Measurements from ENCODE around the gene CNPY2. TPM values are rescaled to one million over a fixed set of nuclear protein-coding genes. Genes with fewer than 3 reads are reported as not detected.
A peak's percentile ranks its signal among the peaks of the same experiment; 100 is the strongest.
"Not testable (repeated sequence)": the region's sequence is repeated elsewhere in the genome, so short reads cannot be mapped to it uniquely, and the experiment has no call there.

Gene CNPY2
- total and polyA plus RNA-seq, 5 donors from 2014 or later = 47.6 to 166 (median 153) TPM

DNA sequence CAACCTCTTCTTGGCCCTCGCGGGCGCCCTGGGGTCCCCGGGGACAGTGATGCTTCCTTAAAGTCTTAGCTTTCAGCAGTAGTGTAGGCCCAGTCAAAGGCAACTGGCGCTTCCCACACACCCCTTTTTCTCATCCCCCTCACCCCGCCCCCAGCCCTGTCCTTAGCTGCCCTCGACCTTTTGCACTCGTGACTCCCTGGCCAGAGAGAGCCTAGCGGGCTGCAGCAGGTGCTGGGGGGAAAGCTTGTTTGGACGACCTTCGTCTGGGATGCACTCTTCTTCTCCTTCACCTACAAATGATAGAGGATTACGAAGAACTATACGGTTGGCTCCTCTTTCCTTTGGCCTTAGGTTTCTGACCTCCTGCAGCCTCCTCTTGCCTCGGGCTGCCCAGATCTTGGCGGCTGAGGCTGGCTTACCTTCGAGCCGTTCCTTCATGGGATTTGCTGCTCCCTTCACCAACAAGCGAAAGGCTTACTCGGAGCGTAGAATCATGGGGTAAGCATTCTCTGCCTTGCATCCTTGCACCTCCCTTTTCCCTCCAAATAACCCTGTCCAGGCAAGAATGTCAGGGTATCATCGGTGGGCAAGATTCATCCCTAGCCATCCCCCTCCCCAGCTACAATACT is 48.2 kb downstream of the CNPY2 start:
- H3K36me3 ChIP-seq (ENCODE audit: control insufficient read depth, insufficient read depth, low read length) = peaks cover 19% of the 10 kb centered on the region
- H3K36me3 Mint-ChIP-seq = peaks cover 1% of the 10 kb centered on the region

DNA sequence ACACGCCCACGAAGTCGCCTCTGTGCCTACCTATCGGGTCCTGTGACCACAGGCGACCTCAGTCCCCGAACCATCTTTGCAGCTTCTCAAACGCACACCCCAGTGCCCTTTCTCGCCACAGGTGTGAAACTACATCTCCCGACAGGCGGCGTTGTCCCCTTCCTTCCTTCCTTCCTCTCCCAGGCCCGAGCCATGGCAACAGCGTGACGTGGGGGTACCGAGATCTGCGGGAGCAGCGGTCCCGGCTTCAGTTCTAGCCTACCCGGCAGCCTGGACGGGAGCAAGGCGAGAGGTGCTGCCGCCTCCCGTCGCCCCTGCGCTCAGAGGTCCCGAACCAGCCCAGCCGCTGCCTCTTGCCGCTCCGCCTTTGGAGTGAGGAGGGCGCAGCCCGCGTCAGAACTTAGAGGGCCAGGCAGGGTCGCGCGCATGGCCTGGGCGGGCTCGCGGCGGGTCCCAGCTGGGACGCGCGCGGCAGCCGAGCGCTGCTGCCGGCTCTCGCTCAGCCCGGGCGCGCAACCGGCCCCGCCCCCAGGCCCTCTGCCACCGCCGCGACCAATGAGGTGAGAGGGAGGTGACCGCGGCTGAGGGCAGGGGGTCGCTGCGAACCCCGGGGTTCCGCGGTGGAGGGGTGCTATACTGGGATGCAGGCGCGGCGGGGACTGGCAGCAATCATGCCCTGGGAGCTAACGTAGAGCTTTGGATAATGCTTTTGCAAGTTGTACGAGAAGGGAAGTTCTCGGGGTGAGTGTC is 48.9 kb downstream of the CNPY2 start, which contains the start of gene COQ10A:
Gene COQ10A, plus strand, starts transcription at position 250 of the 750 bp plus-strand sequence. Its CDS starts 177 bp downstream, at position 427.
- ATAC-seq (ENCODE audit: low read depth in 2 of 2) (peak; percentile 88 to 89), DNase-seq (peak; percentile 89 to 92 (median 91))
- Histone ChIP-seq H3K36me3 (ENCODE audit: control insufficient read depth, insufficient read depth, low read length) (peaks cover 16% of the 10 kb centered on the region), H3K4me3 (ENCODE audit: low read depth, low read length) (peak within 1 kb of the TSS; percentile 86), H3K27me3 (ENCODE audit: control insufficient read depth, insufficient read depth, low read length) (no peaks in the 10 kb centered on the region), H3K9me3 (ENCODE audit: control insufficient read depth in 2 of 2, low read length in 2 of 2) (no peaks in the 10 kb centered on the region), H3K27ac (ENCODE audit: insufficient read depth, low read length, poor library complexity, severe bottlenecking) (peak within 1 kb of the TSS; percentile 96), H3K4me1 (ENCODE audit: control insufficient read depth, insufficient read depth, low read length, poor library complexity, severe bottlenecking) (peaks cover 14% of the 10 kb centered on the region)
- H3K4me3 Mint-ChIP-seq = peak within 1 kb of the TSS; percentile 91 to 98 (median 95)
- H3K9me3 Mint-ChIP-seq = no peaks in the 10 kb centered on the region
- H3K27me3 Mint-ChIP-seq = no peaks in the 10 kb centered on the region
- H3K36me3 Mint-ChIP-seq = no peaks in the 10 kb centered on the region
- H3K4me1 Mint-ChIP-seq = peaks cover 10 to 25% (median 15%) of the 10 kb centered on the region in 4 donors
- peak within 1 kb of the TSS; percentile 97 for H3K27ac Mint-ChIP-seq

More for the DNA sequence above, 48.2 kb downstream of the CNPY2 start:
- Mint-ChIP-seq H3K27ac (peak overlapping the region; percentile 74 to 97 (median 94)), H3K27me3 (no peaks in the 10 kb centered on the region), H3K9me3 (no peaks in the 10 kb centered on the region), H3K4me1 (peaks cover 10 to 25% (median 13%) of the 10 kb centered on the region in 4 donors), H3K4me3 (peak overlapping the region; percentile 84 to 96 (median 88))
- Histone ChIP-seq H3K4me3 (ENCODE audit: low read depth, low read length) (peak overlapping the region; percentile 72), H3K27me3 (ENCODE audit: control insufficient read depth, insufficient read depth, low read length) (no peaks in the 10 kb centered on the region), H3K9me3 (ENCODE audit: control insufficient read depth in 2 of 2, low read length in 2 of 2) (no peaks in the 10 kb centered on the region), H3K27ac (ENCODE audit: insufficient read depth, low read length, poor library complexity, severe bottlenecking) (peak overlapping the region; percentile 96), H3K4me1 (ENCODE audit: control insufficient read depth, insufficient read depth, low read length, poor library complexity, severe bottlenecking) (peaks cover 14% of the 10 kb centered on the region)
- no peak for DNase-seq
- no peak for ATAC-seq (ENCODE audit: low read depth in 2 of 2)

DNA sequence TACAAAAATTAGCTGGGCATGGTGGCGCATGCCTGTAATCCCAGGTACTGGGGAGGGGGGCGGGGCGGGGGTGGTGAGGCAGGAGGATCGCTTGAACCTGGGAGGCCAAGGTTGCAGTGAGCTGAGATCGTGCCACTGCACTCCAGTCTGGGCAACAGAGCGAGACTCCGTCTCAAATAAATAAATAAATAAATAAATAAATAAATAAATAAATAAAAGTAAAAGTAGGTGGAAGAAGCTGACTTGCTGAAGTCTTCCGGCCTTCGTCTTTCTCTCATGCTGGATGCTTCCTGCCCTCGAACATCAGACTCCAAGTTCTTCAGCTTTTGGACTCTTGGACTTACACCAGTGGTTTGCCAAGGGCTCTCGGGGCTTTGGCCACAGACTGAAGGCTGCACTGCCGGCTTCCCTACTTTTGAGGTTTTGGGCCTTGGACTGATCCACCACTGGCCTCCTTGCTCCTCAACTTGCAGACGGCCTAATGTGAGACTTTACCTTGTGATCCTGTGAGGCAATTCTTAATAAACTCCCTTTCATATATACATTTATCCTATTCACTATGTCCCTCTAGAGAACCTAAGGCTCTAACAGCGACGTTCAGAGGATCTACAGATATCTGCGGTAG is 49.6 kb downstream of the CNPY2 start:
- Histone ChIP-seq H3K4me3 (ENCODE audit: low read depth, low read length) (peak overlapping the region; percentile 86), H3K27ac (ENCODE audit: insufficient read depth, low read length, poor library complexity, severe bottlenecking) (peak overlapping the region; percentile 96), H3K4me1 (ENCODE audit: control insufficient read depth, insufficient read depth, low read length, poor library complexity, severe bottlenecking) (peaks cover 14% of the 10 kb centered on the region), H3K36me3 (ENCODE audit: control insufficient read depth, insufficient read depth, low read length) (peaks cover 15% of the 10 kb centered on the region)
- H3K27me3 ChIP-seq (ENCODE audit: control insufficient read depth, insufficient read depth, low read length); ATAC-seq (ENCODE audit: low read depth in 2 of 2); H3K9me3 ChIP-seq (ENCODE audit: control insufficient read depth in 2 of 2, low read length in 2 of 2); H3K27me3 Mint-ChIP-seq; H3K9me3 Mint-ChIP-seq; H3K36me3 Mint-ChIP-seq; DNase-seq: not testable (repeated sequence)
- Mint-ChIP-seq H3K27ac (peak overlapping the region; percentile 97), H3K4me1 (peaks cover 10 to 25% (median 16%) of the 10 kb centered on the region in 4 donors), H3K4me3 (peak overlapping the region; percentile 89 to 98 (median 95))

DNA sequence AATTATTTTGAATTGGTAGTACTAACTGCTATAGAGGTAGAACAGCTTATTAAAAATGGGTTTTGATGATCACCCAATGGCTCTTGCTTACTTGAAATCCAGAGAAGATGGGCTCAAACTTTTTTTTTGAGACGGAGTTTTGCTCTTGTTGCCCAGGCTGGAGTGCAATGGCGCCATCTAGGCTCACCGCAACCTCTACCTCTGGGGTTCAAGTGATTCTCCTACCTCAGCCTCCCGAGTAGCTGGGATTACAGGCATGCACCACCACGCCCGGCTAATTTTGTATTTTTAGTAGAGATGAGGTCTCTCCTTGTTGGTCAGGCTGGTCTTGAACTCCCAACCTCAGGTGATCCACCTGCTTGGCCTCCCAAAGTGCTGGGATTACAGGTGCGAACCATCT is 52.8 kb downstream of the CNPY2 start:
- H3K36me3 Mint-ChIP-seq; H3K27ac ChIP-seq (ENCODE audit: insufficient read depth, low read length, poor library complexity, severe bottlenecking); ATAC-seq (ENCODE audit: low read depth in 2 of 2); H3K9me3 ChIP-seq (ENCODE audit: control insufficient read depth in 2 of 2, low read length in 2 of 2); H3K9me3 Mint-ChIP-seq; H3K27ac Mint-ChIP-seq; H3K36me3 ChIP-seq (ENCODE audit: control insufficient read depth, insufficient read depth, low read length); H3K4me3 Mint-ChIP-seq; H3K27me3 ChIP-seq (ENCODE audit: control insufficient read depth, insufficient read depth, low read length); H3K4me3 ChIP-seq (ENCODE audit: low read depth, low read length); H3K27me3 Mint-ChIP-seq: not testable (repeated sequence)
- peaks cover 4 to 27% (median 19%) of the 10 kb centered on the region in 4 donors for H3K4me1 Mint-ChIP-seq
- H3K4me1 ChIP-seq (ENCODE audit: control insufficient read depth, insufficient read depth, low read length, poor library complexity, severe bottlenecking) = peaks cover 23% of the 10 kb centered on the region
- DNase-seq = peak in 1 of 3 donors; percentile 39

DNA sequence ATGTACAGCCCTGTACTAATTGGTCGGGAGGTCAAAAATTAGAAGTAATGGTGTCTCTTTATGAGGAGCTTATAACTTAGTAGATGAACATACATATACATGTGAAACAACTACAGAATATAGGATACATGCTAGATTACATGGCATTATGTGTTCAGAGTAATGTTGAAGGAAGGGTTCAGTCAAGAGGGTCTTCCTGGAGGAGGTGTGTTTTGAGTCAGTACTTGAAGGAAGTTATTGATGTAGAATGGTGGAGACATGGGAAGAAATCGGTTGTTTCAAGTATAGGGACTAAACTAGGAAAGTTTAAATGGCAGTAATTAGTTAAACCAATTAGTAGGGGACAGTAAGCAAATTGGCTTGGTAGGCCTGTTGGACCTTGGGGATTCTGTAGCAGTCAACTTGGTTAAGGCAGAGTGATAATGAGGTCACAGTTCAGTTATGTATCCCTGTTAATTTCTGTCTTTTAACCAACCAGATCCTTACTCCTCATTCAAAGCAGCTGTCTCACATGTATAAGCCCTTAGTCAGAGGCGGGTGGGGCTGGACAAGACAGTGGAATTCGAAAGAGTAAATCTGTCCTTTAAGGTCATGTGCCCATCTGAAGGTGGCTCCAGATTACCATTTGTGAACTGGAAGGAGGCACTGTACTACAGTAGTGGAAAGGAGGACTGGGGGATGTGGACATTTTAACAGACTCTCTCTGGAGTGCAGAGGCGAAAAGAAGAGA is 54.1 kb downstream of the CNPY2 start:
- Histone ChIP-seq H3K36me3 (ENCODE audit: control insufficient read depth, insufficient read depth, low read length) (no peaks in the 10 kb centered on the region), H3K27me3 (ENCODE audit: control insufficient read depth, insufficient read depth, low read length) (no peaks in the 10 kb centered on the region), H3K27ac (ENCODE audit: insufficient read depth, low read length, poor library complexity, severe bottlenecking) (no peak overlapping the region), H3K4me1 (ENCODE audit: control insufficient read depth, insufficient read depth, low read length, poor library complexity, severe bottlenecking) (peaks cover 24% of the 10 kb centered on the region), H3K9me3 (ENCODE audit: control insufficient read depth in 2 of 2, low read length in 2 of 2) (no peaks in the 10 kb centered on the region), H3K4me3 (ENCODE audit: low read depth, low read length) (no peak overlapping the region)
- H3K4me3 Mint-ChIP-seq = peak overlapping the region in 2 of 4 donors; percentile 34
- no peaks in the 10 kb centered on the region for H3K9me3 Mint-ChIP-seq
- peaks cover 4 to 27% (median 23%) of the 10 kb centered on the region in 4 donors for H3K4me1 Mint-ChIP-seq
- no peaks in the 10 kb centered on the region for H3K36me3 Mint-ChIP-seq
- no peak for DNase-seq
- no peak overlapping the region for H3K27ac Mint-ChIP-seq
- ATAC-seq (ENCODE audit: low read depth in 2 of 2) = no peak
- peaks cover 4% of the 10 kb centered on the region for H3K27me3 Mint-ChIP-seq

DNA sequence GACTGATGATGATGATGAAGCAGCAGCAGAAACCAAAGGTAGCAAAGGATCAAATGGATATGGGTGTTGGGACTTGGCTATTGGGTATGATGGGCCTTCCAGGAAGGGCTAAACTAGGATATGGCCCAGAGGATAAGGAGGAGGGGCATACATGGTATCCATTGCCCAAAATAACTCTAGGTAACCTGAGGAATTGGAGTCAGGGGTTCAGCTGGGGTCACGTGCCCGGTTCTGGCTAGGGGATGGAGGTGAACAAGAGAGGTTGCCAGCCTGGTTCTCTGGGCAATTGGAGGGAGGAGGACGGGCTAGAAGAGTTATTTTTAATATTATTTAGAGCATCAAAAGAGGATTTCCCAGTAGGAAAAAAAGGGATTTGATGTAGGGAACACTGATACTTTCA is 54.9 kb downstream of the CNPY2 start:
- Histone ChIP-seq H3K36me3 (ENCODE audit: control insufficient read depth, insufficient read depth, low read length) (no peaks in the 10 kb centered on the region), H3K9me3 (ENCODE audit: control insufficient read depth in 2 of 2, low read length in 2 of 2) (no peaks in the 10 kb centered on the region), H3K4me1 (ENCODE audit: control insufficient read depth, insufficient read depth, low read length, poor library complexity, severe bottlenecking) (peaks cover 27% of the 10 kb centered on the region), H3K4me3 (ENCODE audit: low read depth, low read length) (no peak overlapping the region), H3K27me3 (ENCODE audit: control insufficient read depth, insufficient read depth, low read length) (no peaks in the 10 kb centered on the region), H3K27ac (ENCODE audit: insufficient read depth, low read length, poor library complexity, severe bottlenecking) (no peak overlapping the region)
- ATAC-seq (ENCODE audit: low read depth in 2 of 2) = no peak
- DNase-seq = no peak
- Mint-ChIP-seq H3K36me3 (peaks cover 5% of the 10 kb centered on the region), H3K4me1 (peaks cover 0 to 28% (median 23%) of the 10 kb centered on the region in 4 donors), H3K4me3 (peak overlapping the region in 2 of 4 donors; percentile 27 to 66), H3K9me3 (no peaks in the 10 kb centered on the region), H3K27me3 (peaks cover 4% of the 10 kb centered on the region), H3K27ac (no peak overlapping the region)

DNA sequence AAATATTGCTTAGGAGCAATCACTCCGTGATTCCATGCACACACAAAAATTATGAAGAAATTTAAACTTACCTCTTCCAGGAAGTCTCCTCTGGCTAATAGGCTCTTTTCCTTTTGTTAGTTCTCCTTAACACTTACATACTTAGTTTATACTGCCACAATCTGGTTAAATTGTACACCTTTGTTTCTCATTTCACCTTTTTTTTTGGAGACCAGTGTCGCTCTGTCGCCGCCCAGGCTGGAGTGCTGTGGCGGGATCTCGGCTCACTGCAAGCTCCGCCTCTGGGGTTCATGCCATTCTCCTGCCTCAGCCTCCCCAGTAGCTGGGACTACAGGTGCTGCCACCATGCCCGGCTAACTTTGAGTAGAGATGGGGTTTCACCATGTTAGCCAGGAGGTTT is 55.4 kb downstream of the CNPY2 start:
- no peaks in the 10 kb centered on the region for H3K27me3 ChIP-seq (ENCODE audit: control insufficient read depth, insufficient read depth, low read length)
- Mint-ChIP-seq H3K27ac (no peak overlapping the region), H3K36me3 (peaks cover 5% of the 10 kb centered on the region), H3K9me3 (no peaks in the 10 kb centered on the region), H3K27me3 (peaks cover 4% of the 10 kb centered on the region), H3K4me3 (peak overlapping the region in 3 of 4 donors; percentile 63 to 74 (median 66)), H3K4me1 (peaks cover 0 to 28% (median 23%) of the 10 kb centered on the region in 4 donors)
- H3K36me3 ChIP-seq (ENCODE audit: control insufficient read depth, insufficient read depth, low read length) = peaks cover 3% of the 10 kb centered on the region
- DNase-seq (no peak), ATAC-seq (ENCODE audit: low read depth in 2 of 2) (no peak)
- H3K4me1 ChIP-seq (ENCODE audit: control insufficient read depth, insufficient read depth, low read length, poor library complexity, severe bottlenecking) = peaks cover 27% of the 10 kb centered on the region
- H3K27ac ChIP-seq (ENCODE audit: insufficient read depth, low read length, poor library complexity, severe bottlenecking) = no peak overlapping the region
- H3K9me3 ChIP-seq (ENCODE audit: control insufficient read depth in 2 of 2, low read length in 2 of 2) = no peaks in the 10 kb centered on the region
- H3K4me3 ChIP-seq (ENCODE audit: low read depth, low read length) = no peak overlapping the region
